Transverse colon (tissue), 4 donors: ENCODE results near the gene TMOD3. TPM values are rescaled to one million over a fixed set of nuclear protein-coding genes. Genes with fewer than 3 reads are reported as not detected.
"Not testable (repeated sequence)": the region's sequence is repeated elsewhere in the genome, so short reads cannot be mapped to it uniquely, and the experiment has no call there.

ENCODE experiments used
- DNase-seq: peaks from one replicate; pipeline ENCODE4 v3.0.0-alpha.2; 2019
- H3K27ac ChIP-seq, 4 donors: fragments of 200-600 bp; sonication (generic); 2 replicates each; pipeline ENCODE4 v1.5.1; 2016 to 2018; ENCODE audit warnings: inconsistent platforms in 4 of 4
- H3K27me3 ChIP-seq: fragments of 200-600 bp; sonication (generic); 2 replicates; pipeline ENCODE4 v1.5.1; 2017; ENCODE audit warnings: inconsistent platforms
- H3K36me3 ChIP-seq, 4 donors: fragments of 200-600 bp; sonication (generic); 2 replicates each; pipeline ENCODE4 v1.5.1; 2017 to 2019; ENCODE audit warnings: inconsistent platforms in 4 of 4
- H3K4me1 ChIP-seq, 4 donors: fragments of 200-600 bp; sonication (generic); 2 replicates each; pipeline ENCODE4 v1.5.1; 2017 to 2020; ENCODE audit warnings: inconsistent platforms in 4 of 4
- H3K4me3 ChIP-seq, 4 donors: fragments of 200-600 bp; sonication (generic); 1 replicate in 1 of 4; 2 replicates in 3 of 4; pipeline versions ENCODE4 v1.5.1 to v1.6.1; 2017 to 2019; ENCODE audit warnings: inconsistent platforms in 4 of 4
- H3K9me3 ChIP-seq, 2 donors: fragments of 200-600 bp; sonication (generic); 2 replicates each; pipeline ENCODE4 v1.5.1; 2017 to 2019; ENCODE audit warnings: inconsistent platforms in 2 of 2
- EP300 ChIP-seq: sonication (generic); formaldehyde crosslinking; IDR thresholded peaks from one replicate; pipeline ENCODE4 v1.6.1; 2017; ENCODE audit warnings: antibody characterized with exemption, low read depth
- POLR2A ChIP-seq: fragments of 450-650 bp; IDR thresholded peaks from one replicate; pipeline ENCODE4 v1.6.1; 2016; ENCODE audit warnings: antibody characterized with exemption, mild to moderate bottlenecking, moderate library complexity
- POLR2AphosphoS5 ChIP-seq, 3 donors: sonication (generic); formaldehyde crosslinking; IDR thresholded peaks; one replicate each; pipeline ENCODE4 v1.6.1; 2016; ENCODE audit warnings: antibody characterized with exemption in 3 of 3
- WGBS, 2 donors: methylation state at CpG; one replicate each; pipeline ENCODE4 v1.1.5; 2018; ENCODE audit warnings: low coverage in 1 of 2; 5-methylcytosine and 5-hydroxymethylcytosine counted together
- in situ Hi-C, 4 donors: fragments of 200-750 bp; cut with MboI; loops; one replicate each; pipeline versions ENCODE4 v1.15.0 to v1.15.1; 2017; ENCODE audit warnings: low sequenced_read_pairs in 3 of 4, low pct_ligation_motif_present in 1 of 4, low pct_unique_long_range_greater_than_20kb in 1 of 4
- intact Hi-C: fragments of 100-400 bp; cut with DNase I; formaldehyde crosslinking; loops from one replicate; pipeline ENCODE4 v1.15.1; 2023; ENCODE audit warnings: low total_unique reads
- total RNA-seq, 4 donors: library from RNA; depleted of rRNA; stranded (reverse); fragments of >200 nt; gene quantifications; one replicate each; pipeline ENCODE4 v1.1.0, GENCODE V29; 2016
- TF ChIP-seq, protein P1 (sequence below), 5 experiments: fragments of 200-600 bp in 3 of 5; fragments of 450-650 bp in 2 of 5; sonication (generic) in 3 of 5; IDR thresholded peaks; 1 replicate in 2 of 5; 2 replicates in 3 of 5; pipeline ENCODE4 v1.5.1; 2016 to 2017; ENCODE audit warnings: antibody characterized with exemption in 5 of 5, inconsistent platforms in 3 of 5, mild to moderate bottlenecking in 2 of 5, moderate library complexity in 1 of 5

The TMOD3 gene
- total RNA-seq, 4 donors from 2014 or later = 18.7 to 65.8 (median 45.3) TPM

DNA sequence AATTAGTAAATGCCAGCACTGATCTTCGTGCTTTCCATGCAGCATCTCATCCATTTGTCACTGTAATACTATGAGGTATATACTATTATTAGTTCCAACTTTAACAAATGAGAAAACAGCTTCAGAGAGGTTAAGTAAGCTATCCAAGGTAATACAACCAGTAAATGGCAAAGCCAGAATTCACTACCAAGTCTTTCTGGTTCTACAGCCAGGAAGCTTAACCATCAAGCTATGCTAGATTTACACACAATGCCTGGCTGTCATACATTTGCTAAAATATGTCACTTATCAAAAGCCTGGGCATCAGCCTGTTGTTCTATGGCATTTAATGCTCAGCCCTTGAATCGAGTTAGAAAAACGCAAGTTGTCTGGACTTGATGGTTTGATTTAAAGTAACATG, 45.5 kb upstream of the TMOD3 start:
- Histone ChIP-seq H3K9me3 (no peaks in the 10 kb centered on the region), H3K4me3 (no peak overlapping the region), H3K27me3 (no peaks in the 10 kb centered on the region), H3K27ac (no peak overlapping the region), H3K4me1 (no peaks in the 10 kb centered on the region), H3K36me3 (peaks cover 0 to 7% (median 0%) of the 10 kb centered on the region in 4 donors)
- intact Hi-C loops (no loop called here), in situ Hi-C loops (loop anchor here in 1 of 4 donors (5.0 kb wide), 1 partner anchor 132 kb away; no protein-coding TSS in a partner anchor)
- DNase-seq = no peak
- TF ChIP-seq, protein P1, sequence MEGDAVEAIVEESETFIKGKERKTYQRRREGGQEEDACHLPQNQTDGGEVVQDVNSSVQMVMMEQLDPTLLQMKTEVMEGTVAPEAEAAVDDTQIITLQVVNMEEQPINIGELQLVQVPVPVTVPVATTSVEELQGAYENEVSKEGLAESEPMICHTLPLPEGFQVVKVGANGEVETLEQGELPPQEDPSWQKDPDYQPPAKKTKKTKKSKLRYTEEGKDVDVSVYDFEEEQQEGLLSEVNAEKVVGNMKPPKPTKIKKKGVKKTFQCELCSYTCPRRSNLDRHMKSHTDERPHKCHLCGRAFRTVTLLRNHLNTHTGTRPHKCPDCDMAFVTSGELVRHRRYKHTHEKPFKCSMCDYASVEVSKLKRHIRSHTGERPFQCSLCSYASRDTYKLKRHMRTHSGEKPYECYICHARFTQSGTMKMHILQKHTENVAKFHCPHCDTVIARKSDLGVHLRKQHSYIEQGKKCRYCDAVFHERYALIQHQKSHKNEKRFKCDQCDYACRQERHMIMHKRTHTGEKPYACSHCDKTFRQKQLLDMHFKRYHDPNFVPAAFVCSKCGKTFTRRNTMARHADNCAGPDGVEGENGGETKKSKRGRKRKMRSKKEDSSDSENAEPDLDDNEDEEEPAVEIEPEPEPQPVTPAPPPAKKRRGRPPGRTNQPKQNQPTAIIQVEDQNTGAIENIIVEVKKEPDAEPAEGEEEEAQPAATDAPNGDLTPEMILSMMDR (IDR thresholded peaks at IDR 0.05) = no peak
- TF ChIP-seq POLR2AphosphoS5 (IDR thresholded peaks at IDR 0.05) (no peak), EP300 (no peak), POLR2A (no peak)
- WGBS, 2 donors = 87% methylated on average over 3 of the region's 3 CpGs

DNA sequence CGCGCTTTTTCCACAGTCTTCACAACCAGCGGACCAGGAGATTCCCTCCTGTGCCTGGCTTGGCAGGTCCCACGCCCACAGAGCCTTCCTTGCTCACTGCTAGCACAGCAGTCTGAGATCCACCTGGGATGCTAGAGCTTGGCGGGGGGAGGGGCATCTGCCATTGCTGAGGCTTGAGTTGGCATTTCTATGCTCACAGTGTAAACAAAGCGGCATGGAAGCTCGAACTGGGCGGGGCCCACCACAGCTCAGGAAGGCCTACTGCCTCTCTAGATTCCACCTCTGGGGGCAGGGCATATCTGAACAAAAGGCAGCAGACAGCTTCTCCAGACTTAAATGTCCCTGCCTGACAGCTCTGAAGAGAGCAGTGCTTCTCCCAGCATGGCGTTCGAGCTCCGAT, 42.3 kb upstream of the TMOD3 start:
- in situ Hi-C loops, intact Hi-C loops: not testable (repeated sequence)
- WGBS, 2 donors = 82% methylated on average over 8 of the region's 11 CpGs; no CpG with 5 or more reads in 1 of the 2 donors

DNA sequence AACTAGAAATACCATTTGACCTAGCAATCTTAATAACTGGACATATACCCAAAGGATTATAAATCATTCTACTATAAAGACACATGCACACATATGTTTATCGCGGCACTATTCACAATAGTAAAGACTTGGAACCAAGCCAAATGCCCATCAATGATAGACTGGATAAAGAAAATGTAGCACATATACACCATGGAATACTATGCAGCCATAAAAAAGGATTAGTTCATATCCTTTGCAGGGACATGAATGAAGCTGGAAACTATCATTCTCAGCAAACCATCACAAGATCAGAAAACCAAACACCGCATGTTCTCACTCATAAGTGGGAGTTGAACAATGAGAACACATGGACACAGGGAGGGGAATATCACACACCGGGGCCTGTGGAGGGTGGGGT, 37.0 kb upstream of the TMOD3 start:
- in situ Hi-C loops, H3K36me3 ChIP-seq, H3K4me1 ChIP-seq, H3K9me3 ChIP-seq, DNase-seq, intact Hi-C loops, H3K27me3 ChIP-seq, H3K4me3 ChIP-seq, H3K27ac ChIP-seq: not testable (repeated sequence)
- WGBS, 2 donors = 89 to 98% methylated on average over 4 of the region's 4 CpGs

More for the DNA sequence above, 42.3 kb upstream of the TMOD3 start:
- not testable (repeated sequence) for H3K27ac ChIP-seq, H3K4me3 ChIP-seq, H3K36me3 ChIP-seq, H3K4me1 ChIP-seq, H3K9me3 ChIP-seq, DNase-seq, H3K27me3 ChIP-seq

DNA sequence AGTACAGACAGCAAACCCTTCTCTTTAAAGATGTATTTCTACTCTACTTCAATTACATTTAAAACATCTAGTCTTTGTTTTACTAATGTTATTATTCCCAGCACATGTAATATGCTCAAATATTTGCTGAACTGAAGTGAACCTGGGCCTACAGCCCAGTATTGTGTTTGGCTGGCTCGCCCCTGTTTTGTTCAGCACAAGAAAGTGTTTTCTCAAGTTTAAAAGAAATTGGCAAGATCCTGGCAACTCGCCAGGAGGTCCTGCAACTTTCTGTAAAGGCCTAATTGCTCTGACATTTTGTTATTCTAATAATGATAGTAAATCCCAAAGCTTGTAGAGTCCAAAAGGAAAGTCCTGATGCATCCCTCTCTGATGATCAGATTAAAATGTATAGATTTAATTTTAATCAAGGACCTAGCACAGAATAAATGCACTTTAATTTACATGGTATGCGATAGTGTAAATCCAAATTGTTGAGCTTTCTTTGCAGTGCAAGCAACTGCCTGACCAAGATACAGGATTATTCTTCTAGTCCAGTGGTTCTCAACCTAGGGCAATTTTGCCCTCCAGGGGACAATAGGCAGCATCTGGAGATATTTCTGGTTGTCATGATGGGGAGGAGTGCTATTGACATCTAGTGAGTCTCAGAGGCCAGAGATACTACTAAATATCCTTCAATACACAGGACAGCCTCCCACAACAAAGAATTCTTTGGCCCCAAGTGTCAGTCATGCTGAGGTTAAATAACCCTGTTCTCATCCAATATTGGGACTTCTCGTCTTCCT, 35.7 kb upstream of the TMOD3 start:
- Histone ChIP-seq H3K4me3 (no peak overlapping the region), H3K9me3 (no peaks in the 10 kb centered on the region), H3K4me1 (peaks cover 0 to 5% (median 0%) of the 10 kb centered on the region in 4 donors), H3K27ac (no peak overlapping the region), H3K36me3 (no peaks in the 10 kb centered on the region), H3K27me3 (no peaks in the 10 kb centered on the region)
- WGBS, 2 donors = 59% methylated on average over 4 of the region's 4 CpGs
- DNase-seq = no peak
- TF ChIP-seq POLR2AphosphoS5 (IDR thresholded peaks at IDR 0.05) (no peak), EP300 (no peak), POLR2A (no peak)
- TF ChIP-seq, protein P1 (IDR thresholded peaks at IDR 0.05) = no peak
- in situ Hi-C loops = no loop called here
- intact Hi-C loops = no loop called here

DNA sequence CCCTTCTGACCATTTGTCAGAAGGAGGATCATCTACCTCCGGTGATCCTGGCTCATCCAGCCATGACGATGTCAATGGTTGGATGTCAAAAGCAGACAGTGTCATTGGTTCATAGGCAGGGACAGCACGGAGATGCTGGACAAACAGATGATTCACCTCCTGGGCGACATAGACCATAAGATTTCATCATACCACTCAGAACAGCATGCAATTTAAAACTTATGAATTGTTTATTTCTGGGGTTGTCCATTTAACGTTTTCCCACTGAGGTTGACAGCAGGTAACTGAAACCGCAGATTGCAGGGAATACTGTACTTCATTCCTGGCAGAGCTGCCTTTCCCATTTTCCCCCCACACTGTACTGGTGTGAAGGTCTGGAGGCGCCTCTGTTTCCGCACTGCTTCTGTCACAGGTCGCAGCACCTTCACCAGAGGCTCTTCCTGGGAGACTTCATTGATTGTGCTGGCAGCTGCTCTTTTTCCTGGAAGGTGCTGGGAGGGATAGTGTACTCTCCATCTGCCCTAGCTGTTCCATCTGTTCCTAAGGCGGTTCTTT, 32.5 kb upstream of the TMOD3 start:
- intact Hi-C loops (no loop called here), in situ Hi-C loops (no loop called here)
- TF ChIP-seq POLR2A (no peak), EP300 (no peak), POLR2AphosphoS5 (IDR thresholded peaks at IDR 0.05) (no peak)
- TF ChIP-seq, protein P1 (IDR thresholded peaks at IDR 0.05) = no peak
- DNase-seq = no peak
- no peaks in the 10 kb centered on the region for H3K9me3 ChIP-seq
- no peak overlapping the region for H3K4me3 ChIP-seq
- H3K36me3 ChIP-seq = no peaks in the 10 kb centered on the region
- H3K27ac ChIP-seq = no peak overlapping the region
- WGBS, 2 donors = 76 to 81% methylated on average over 5 to 10 of the region's 10 CpGs
- H3K4me1 ChIP-seq = peaks cover 0 to 5% (median 0%) of the 10 kb centered on the region in 4 donors
- no peaks in the 10 kb centered on the region for H3K27me3 ChIP-seq
